Right lobe of liver (tissue), 6 donors: ENCODE measurements around the gene NBAS. TPM values are rescaled to one million over a fixed set of nuclear protein-coding genes. Genes with fewer than 3 reads are reported as not detected.

Experiments used
- ATAC-seq, 4 donors: fragments of 200-7000 bp; cut with Tn5 transposase; one replicate each; pipeline ENCODE4 v1.9.1; 2020; ENCODE audit warnings: mild to moderate bottlenecking in 4 of 4, moderate library complexity in 4 of 4
- DNase-seq, 3 donors: peaks; one replicate each; pipeline ENCODE4 v3.0.0-alpha.2; 2020
- H3K27ac ChIP-seq, 3 donors: fragments of 200-600 bp; one replicate each; pipeline ENCODE4 v1.8.0; 2022
- H3K27me3 ChIP-seq, 2 donors: fragments of 200-600 bp; one replicate each; pipeline ENCODE4 v1.8.0; 2022
- H3K36me3 ChIP-seq, 4 donors: fragments of 200-600 bp; sonication (generic) in 1 of 4; one replicate each; pipeline versions ENCODE4 v1.5.1 to v1.8.0; 2017 to 2022; ENCODE audit warnings: control low read depth in 1 of 4
- H3K4me1 ChIP-seq, 4 donors: fragments of 200-600 bp; sonication (generic) in 1 of 4; one replicate each; pipeline versions ENCODE4 v1.5.1 to v1.8.0; 2017 to 2022; ENCODE audit warnings: control low read depth in 1 of 4
- H3K4me3 ChIP-seq, 3 donors: fragments of 200-600 bp; one replicate each; pipeline ENCODE4 v1.8.0; 2022
- H3K9me3 ChIP-seq, 4 donors: fragments of 200-600 bp; sonication (generic) in 1 of 4; one replicate each; pipeline versions ENCODE4 v1.5.1 to v1.8.0; 2017 to 2022; ENCODE audit warnings: control low read depth in 1 of 4
- CTCF ChIP-seq, 4 donors: fragments of 200-600 bp in 3 of 4; fragments of 450-650 bp in 1 of 4; IDR thresholded peaks; one replicate each; pipeline versions ENCODE4 v1.5.1 to v1.8.0; 2016 to 2022; ENCODE audit warnings: antibody characterized with exemption in 4 of 4, mild to moderate bottlenecking in 2 of 4
- POLR2A ChIP-seq: fragments of 450-650 bp; IDR thresholded peaks from one replicate; pipeline ENCODE4 v1.6.1; 2017; ENCODE audit warnings: antibody characterized with exemption, mild to moderate bottlenecking
- WGBS: methylation state at CpG from one replicate; pipeline ENCODE4 v1.1.6; 2018; ENCODE audit warnings: low coverage, low lambda C conversion rate; ENCODE audit not compliant: insufficient coverage; ENCODE audit errors: missing lambda C conversion rate; 5-methylcytosine and 5-hydroxymethylcytosine counted together
- intact Hi-C, 2 donors: fragments of 100-400 bp; cut with DNase I; formaldehyde crosslinking; loops; one replicate each; pipeline versions ENCODE4 v1.11.2 to v1.14.1; 2022
- total RNA-seq, 6 experiments: library from RNA; depleted of rRNA in 2 of 6; stranded (reverse); fragments of >200 nt in 2 of 6; fragmentation: NEBNext Ultra II Directional in 3 of 6; extraction: Animal tissue kit (Norgen Biotek cat#: 25700) in 3 of 6; gene quantifications; one replicate each; pipeline versions ENCODE4 v1.1.0 to v1.2.4, GENCODE V29; 2016 to 2023
- donor health status: DM: no; HTN: yes; CAD: no.
- donor health status: DM: no; HTN: no; CAD: no.
- donor health status: DM: no; HTN: no; CAD: no.
- donor health status: DM: no; HTN: yes; CAD: no.
- donor health status: DM: no; HTN: yes; CAD: no.

NBAS gene
- total RNA-seq, 6 experiments from 2014 or later: 16.1 to 21.8 (median 18.5) TPM

GRCh38 chr2:15472133-15472532 is 89.0 kb downstream of the NBAS start:
- H3K27me3 ChIP-seq: no peaks in the 10 kb centered on the region
- no peak for TF ChIP-seq POLR2A
- TF ChIP-seq CTCF (IDR thresholded peaks at IDR 0.05): no peak
- no peaks in the 10 kb centered on the region for H3K9me3 ChIP-seq
- H3K4me1 ChIP-seq: no peaks in the 10 kb centered on the region
- no peak overlapping the region for H3K27ac ChIP-seq
- peaks cover 0 to 28% (median 1%) of the 10 kb centered on the region in 4 donors for H3K36me3 ChIP-seq
- WGBS: 93% methylated on average over 2 of the region's 3 CpGs
- no peak for DNase-seq
- no peak for ATAC-seq
- intact Hi-C loops: no loop called here
- no peak overlapping the region for H3K4me3 ChIP-seq

- no peaks in the 10 kb centered on the region for H3K27me3 ChIP-seq
- no peak overlapping the region for H3K4me3 ChIP-seq
- H3K9me3 ChIP-seq: no peaks in the 10 kb centered on the region
- no peaks in the 10 kb centered on the region for H3K4me1 ChIP-seq
- peaks cover 0 to 34% (median 2%) of the 10 kb centered on the region in 4 donors for H3K36me3 ChIP-seq
- TF ChIP-seq POLR2A: no peak
- TF ChIP-seq CTCF (IDR thresholded peaks at IDR 0.05): no peak
- H3K27ac ChIP-seq: no peak overlapping the region
- 95% methylated on average over 2 of the region's 2 CpGs for WGBS
- DNase-seq: no peak
- intact Hi-C loops: no loop called here
- no peak for ATAC-seq
Measured at GRCh38 chr2:15471606-15472005, 89.5 kb downstream of the NBAS start.

GRCh38 chr2:15460112-15460620 is 101.0 kb downstream of the NBAS start:
- no peaks in the 10 kb centered on the region for H3K9me3 ChIP-seq
- no peak for TF ChIP-seq POLR2A
- TF ChIP-seq CTCF (IDR thresholded peaks at IDR 0.05): no peak
- intact Hi-C loops: no loop called here
- no peak overlapping the region for H3K27ac ChIP-seq
- peak in 1 of 4 donors; percentile 43 for ATAC-seq
- no peak for DNase-seq
- 100% methylated on average over 1 of the region's 1 CpG for WGBS
- peaks cover 0 to 5% (median 3%) of the 10 kb centered on the region in 4 donors for H3K36me3 ChIP-seq
- H3K27me3 ChIP-seq: no peaks in the 10 kb centered on the region
- peaks cover 0 to 4% (median 0%) of the 10 kb centered on the region in 4 donors for H3K4me1 ChIP-seq
- H3K4me3 ChIP-seq: no peak overlapping the region

GRCh38 chr2:15458277-15458676 is 102.9 kb downstream of the NBAS start:
- WGBS: 100% methylated on average over 2 of the region's 2 CpGs
- Histone ChIP-seq H3K27me3 (no peaks in the 10 kb centered on the region), H3K36me3 (peaks cover 0 to 5% (median 3%) of the 10 kb centered on the region in 4 donors), H3K4me3 (no peak overlapping the region), H3K9me3 (no peaks in the 10 kb centered on the region), H3K4me1 (peaks cover 0 to 4% (median 0%) of the 10 kb centered on the region in 4 donors), H3K27ac (no peak overlapping the region)
- ATAC-seq (no peak), DNase-seq (no peak)
- TF ChIP-seq POLR2A: no peak
- no peak for TF ChIP-seq CTCF (IDR thresholded peaks at IDR 0.05)
- intact Hi-C loops: no loop called here
